Measurements from ENCODE around the gene SRSF7.

DNA sequence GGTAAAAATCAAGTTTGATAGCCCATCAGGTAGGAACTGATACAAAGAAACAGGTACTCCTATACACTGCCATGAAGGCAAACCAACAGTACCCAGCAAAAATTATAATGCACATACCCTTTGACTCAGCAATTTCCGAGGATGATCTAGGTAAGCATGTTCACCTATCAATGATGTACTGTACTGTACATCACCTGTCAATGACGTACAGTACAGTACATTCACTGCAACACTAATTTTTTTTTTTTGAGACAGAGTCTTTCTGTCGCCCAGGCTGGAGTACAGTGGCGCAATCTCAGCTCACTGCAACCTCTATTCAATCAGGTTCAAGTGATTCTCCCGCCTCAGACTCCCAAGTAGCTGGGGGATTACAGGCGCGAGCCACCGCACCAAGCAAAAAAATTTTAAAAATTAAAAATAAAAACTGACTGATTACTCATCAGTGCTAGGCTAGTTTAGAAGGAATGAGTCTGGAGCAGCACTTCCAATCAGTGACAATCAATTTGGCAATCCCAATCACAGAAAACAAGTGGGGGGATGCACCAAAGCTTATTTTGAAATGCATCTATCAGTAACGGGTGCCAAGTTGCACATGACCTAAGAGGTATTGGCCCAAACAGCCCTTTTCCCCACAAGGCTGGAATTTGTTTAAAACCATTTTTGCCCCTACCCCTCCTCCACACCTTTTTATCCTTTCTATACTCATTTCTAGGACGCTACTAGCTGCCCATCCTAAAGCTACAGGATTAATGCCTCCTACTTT is 8.2 kb downstream of the SRSF7 start:
- TF ChIP-seq POLR2AphosphoS5 (IDR thresholded peaks at IDR 0.05; ENCODE audit: borderline replicate concordance, low read depth, low read length) (no peak; the same call in 1 of the 2 replicates), EZH2 (IDR thresholded peaks at IDR 0.05) (no peak)
